K562 (cell line): ENCODE measurements around the gene TARBP2. TPM values are rescaled to one million over a fixed set of nuclear protein-coding genes. Genes with fewer than 3 reads are reported as not detected.

Source experiments
- ATAC-seq: fragments of 200-7000 bp; cut with Tn5 transposase; 3 replicates; pipeline ENCODE4 v1.9.1; 2020; ENCODE audit warnings: moderate library complexity
- BruUV-seq: library from RNA; stranded (reverse); fragments of 400-500 nt; replicated peaks from 2 replicates; lab custom pipeline; 2021; lab: Mats Ljungman, UMichigan
- CTCF ChIA-PET: fragments of 300-600 bp; formaldehyde crosslinking; extraction: SDS; loops from one replicate; lab custom pipeline; 2021; ENCODE audit warnings: low intra/inter-chr PET ratio; lab: Yijun Ruan, JAX
- POLR2A ChIA-PET: fragments of 300-600, 350-650 bp; sonication (Branson Sonifier 250); formaldehyde crosslinking; extraction: SDS; loops from one replicate; lab custom pipeline; 2021; ENCODE audit warnings: antibody characterized with exemption, inconsistent platforms; lab: Yijun Ruan, JAX
- DNase-seq, 4 experiments: peaks; one replicate each; pipeline versions ENCODE4 v3.0.0 to v3.0.0-alpha.2; 2011 to 2018; ENCODE audit warnings: low spot score in 3 of 4, mixed read lengths in 3 of 4; ENCODE audit errors: extremely low read depth in 1 of 4
- FAIRE-seq: peaks from 2 replicates; lab custom pipeline; 2011; peaks lifted over from hg19 to GRCh38; lab: Jason Lieb, UNC
- H2AFZ ChIP-seq: 2 replicates; pipeline ENCODE4 v1.6.0; 2011; ENCODE audit warnings: low read depth, low read length, control low read depth, inconsistent platforms
- H3K27ac ChIP-seq: fragments of 200-600 bp; 3 replicates; pipeline ENCODE4 v1.8.0; 2011; ENCODE audit warnings: low read depth, mild to moderate bottlenecking, control low read depth, inconsistent platforms, low read length, moderate library complexity, mixed read lengths; ENCODE audit errors: extremely low read depth
- H3K27me3 ChIP-seq, 2 experiments: fragments of 300-600 bp in 1 of 2; 2 replicates in 1 of 2; 3 replicates in 1 of 2; pipeline versions ENCODE4 v1.6.0 to v1.8.0; 2011; ENCODE audit warnings: inconsistent platforms in 2 of 2, low read length in 2 of 2, mild to moderate bottlenecking in 1 of 2, mixed read lengths in 1 of 2, moderate library complexity in 1 of 2; ENCODE audit not compliant: control insufficient read depth in 2 of 2, insufficient read depth in 2 of 2
- H3K36me3 ChIP-seq: fragments of 300-600 bp; 3 replicates; pipeline ENCODE4 v1.8.0; 2011; ENCODE audit warnings: mild to moderate bottlenecking, low read length, inconsistent platforms; ENCODE audit not compliant: control insufficient read depth, insufficient read depth
- H3K4me1 ChIP-seq, 2 experiments: fragments of 200-600 bp in 1 of 2; replicated peaks in 1 of 2; 2 replicates in 1 of 2; 3 replicates in 1 of 2; pipeline versions ENCODE4 v1.5.1 to v1.8.0; 2011; ENCODE audit warnings: inconsistent platforms in 2 of 2, low read length in 2 of 2, mild to moderate bottlenecking in 1 of 2, mixed read lengths in 1 of 2, moderate library complexity in 1 of 2; ENCODE audit not compliant: control insufficient read depth in 2 of 2, insufficient read depth in 2 of 2
- H3K4me2 ChIP-seq: 2 replicates; pipeline ENCODE4 v1.6.1; 2011; ENCODE audit warnings: low read length, control low read depth, inconsistent platforms, mixed read lengths; ENCODE audit not compliant: insufficient read depth
- H3K4me3 ChIP-seq: fragments of 200-600 bp; sonication (generic), shearing (Covaris generic); 2 replicates; pipeline ENCODE4 v1.5.1; 2016; ENCODE audit warnings: control low read depth, inconsistent platforms
- H3K79me2 ChIP-seq: fragments of 200-600 bp; 3 replicates; pipeline ENCODE4 v1.8.0; 2011; ENCODE audit warnings: low read length, inconsistent platforms; ENCODE audit not compliant: control insufficient read depth, insufficient read depth
- H3K9ac ChIP-seq, 2 experiments: 2 replicates each; pipeline versions ENCODE4 v1.6.0 to v1.6.1; 2011; ENCODE audit warnings: low read depth in 2 of 2, low read length in 2 of 2, control low read depth in 1 of 2, inconsistent platforms in 1 of 2, mild to moderate bottlenecking in 1 of 2, mixed read lengths in 1 of 2; ENCODE audit not compliant: insufficient read depth in 1 of 2
- H3K9me1 ChIP-seq: one replicate; pipeline ENCODE4 v1.6.0; 2011; ENCODE audit warnings: inconsistent platforms, mild to moderate bottlenecking, low read length, moderate library complexity; ENCODE audit not compliant: control insufficient read depth, insufficient read depth
- H3K9me3 ChIP-seq: replicated peaks from 2 replicates; pipeline ENCODE4 v1.5.1; 2011; ENCODE audit warnings: low read depth, low read length, inconsistent platforms; ENCODE audit not compliant: control insufficient read depth, insufficient read depth
- H4K20me1 ChIP-seq: replicated peaks from 2 replicates; pipeline ENCODE4 v1.6.1; 2011; ENCODE audit warnings: low read length, inconsistent platforms, mixed read lengths; ENCODE audit not compliant: control insufficient read depth, insufficient read depth
- CCNT2 ChIP-seq: IDR thresholded peaks from 2 replicates; pipeline ENCODE4 v1.6.1; 2011; ENCODE audit warnings: borderline replicate concordance, low read depth, mild to moderate bottlenecking, moderate library complexity, mixed read lengths, low read length; ENCODE audit not compliant: insufficient read length; ENCODE audit errors: extremely low read depth
- DMBX1 ChIP-seq: fragments of 250-450 bp; sonication (Bioruptor Pico); IDR thresholded peaks from 2 replicates; pipeline ENCODE4 v1.8.0; 2022; ENCODE audit warnings: inconsistent platforms, mild to moderate bottlenecking, moderate library complexity, borderline replicate concordance
- ETV6 ChIP-seq, 3 experiments: fragments of 150-350 bp in 1 of 3; sonication (generic) in 1 of 3; formaldehyde crosslinking in 1 of 3; IDR thresholded peaks; 2 replicates each; pipeline versions ENCODE4 v1.6.1 to v1.8.0; 2014 to 2022; ENCODE audit warnings: borderline replicate concordance in 2 of 3, low read depth in 2 of 3, antibody characterized with exemption in 1 of 3, low read length in 1 of 3, mild to moderate bottlenecking in 1 of 3, missing genetic modification reagents in 1 of 3
- FOS ChIP-seq: IDR thresholded peaks from 3 replicates; pipeline ENCODE4 v1.6.1; 2011; ENCODE audit not compliant: insufficient read length; ENCODE audit errors: extremely low read depth
- HOXB6 ChIP-seq: fragments of 250-450 bp; sonication (Bioruptor Pico); IDR thresholded peaks from 2 replicates; pipeline ENCODE4 v1.5.1; 2022; ENCODE audit warnings: mild to moderate bottlenecking, borderline replicate concordance
- KAT8 ChIP-seq: fragments of 450-650 bp; IDR thresholded peaks from 2 replicates; pipeline ENCODE4 v1.6.1; 2016; ENCODE audit warnings: low read depth, mild to moderate bottlenecking
- MAFF ChIP-seq: IDR thresholded peaks from 2 replicates; pipeline ENCODE4 v1.6.1; 2012; ENCODE audit warnings: low read length, improper control_type of control experiment
- MXI1 ChIP-seq: IDR thresholded peaks from 2 replicates; pipeline ENCODE4 v1.6.1; 2011; ENCODE audit warnings: low read depth, mild to moderate bottlenecking, improper control_type of control experiment, low read length
- PRPF4 ChIP-seq: fragments of 200-400 bp; formaldehyde crosslinking; IDR thresholded peaks from one replicate; pipeline ENCODE4 v1.6.1; 2017; ENCODE audit warnings: low read length, low read depth, mild to moderate bottlenecking; ENCODE audit not compliant: insufficient read depth, poor library complexity, severe bottlenecking
- SMARCA5 ChIP-seq: fragments of 450-650 bp; IDR thresholded peaks from 2 replicates; pipeline ENCODE4 v1.6.1; 2016
- SRSF7 ChIP-seq: fragments of 200-400 bp; formaldehyde crosslinking; optimal IDR thresholded peaks from 2 replicates; pipeline ENCODE3; 2017; ENCODE audit warnings: mild to moderate bottlenecking, low read depth, low read length
- WGBS: fragments of 100-300 bp; shearing (Covaris generic); methylation state at CpG from one replicate; pipeline ENCODE4 v1.1.6; 2016; ENCODE audit warnings: low coverage, mixed read lengths; ENCODE audit not compliant: insufficient coverage; ENCODE audit errors: missing lambda C conversion rate; 5-methylcytosine and 5-hydroxymethylcytosine counted together
- in situ Hi-C: fragments of 300-500 bp; cut with MboI; formaldehyde crosslinking; loops from 4 replicates; pipeline ENCODE4 v1.15.0; 2018; ENCODE audit warnings: inconsistent platforms, mixed read lengths
- intact Hi-C: fragments of 100-400 bp; cut with micrococcal nuclease; formaldehyde crosslinking; loops from 2 replicates; pipeline ENCODE4 v1.14.2; 2022
- polyA plus RNA-seq, 8 experiments: library from polyadenylated mRNA; depleted of rRNA in 4 of 8; stranded (reverse) in 5 of 8; unstranded in 3 of 8; fragments of >200 nt; fragmentation: Nextera tagmentation in 2 of 8; fragmentation: Illumina TruSeq in 1 of 8; extraction: Ambion mirVana in 2 of 8; extraction: Trizol in 1 of 8; gene quantifications; 2 replicates each; pipeline versions ENCODE4 v1.2.1 to v1.2.3, GENCODE V29; 2011 to 2014; ENCODE audit warnings: inconsistent platforms in 1 of 8, missing spikeins in 1 of 8
- total RNA-seq, 7 experiments: library from RNA; depleted of rRNA in 6 of 7; stranded (reverse); fragments of >200 nt in 6 of 7; fragmentation: Illumina TruSeq in 2 of 7; extraction: Trizol in 2 of 7; gene quantifications; 2 replicates each; pipeline versions ENCODE4 v1.2.1 to v1.2.3, GENCODE V29; 2011 to 2021; ENCODE audit warnings: low replicate concordance in 1 of 7
- TF ChIP-seq, protein P1 (sequence below), 3 experiments: fragments of 200-800 bp in 1 of 3; fragments of 250-450 bp in 1 of 3; fragments of 450-650 bp in 1 of 3; sonication (Bioruptor Pico) in 1 of 3; sonication (Bioruptor generic) in 1 of 3; formaldehyde crosslinking in 1 of 3; IDR thresholded peaks; 2 replicates each; pipeline versions ENCODE4 v1.6.1 to v1.8.0; 2016 to 2022; ENCODE audit warnings: mild to moderate bottlenecking in 2 of 3, missing genetic modification characterization in 2 of 3, missing compliant biosample characterization in 1 of 3, moderate library complexity in 1 of 3
- TF ChIP-seq, protein P2 (sequence below), 2 experiments: fragments of 450-650 bp in 1 of 2; IDR thresholded peaks; 2 replicates each; pipeline ENCODE4 v1.6.1; 2011 to 2017; ENCODE audit warnings: low read depth in 2 of 2, antibody characterized with exemption in 1 of 2, borderline replicate concordance in 1 of 2, low read length in 1 of 2, mild to moderate bottlenecking in 1 of 2, mixed read lengths in 1 of 2; ENCODE audit not compliant: control insufficient read depth in 1 of 2

TARBP2 gene
- total and polyA plus RNA-seq, 9 of the 15 experiments (the other 6 are each of a cell fraction or from before 2014, with no cell fraction given) = 5.6 to 69.0 (median 44.6) TPM

DNA sequence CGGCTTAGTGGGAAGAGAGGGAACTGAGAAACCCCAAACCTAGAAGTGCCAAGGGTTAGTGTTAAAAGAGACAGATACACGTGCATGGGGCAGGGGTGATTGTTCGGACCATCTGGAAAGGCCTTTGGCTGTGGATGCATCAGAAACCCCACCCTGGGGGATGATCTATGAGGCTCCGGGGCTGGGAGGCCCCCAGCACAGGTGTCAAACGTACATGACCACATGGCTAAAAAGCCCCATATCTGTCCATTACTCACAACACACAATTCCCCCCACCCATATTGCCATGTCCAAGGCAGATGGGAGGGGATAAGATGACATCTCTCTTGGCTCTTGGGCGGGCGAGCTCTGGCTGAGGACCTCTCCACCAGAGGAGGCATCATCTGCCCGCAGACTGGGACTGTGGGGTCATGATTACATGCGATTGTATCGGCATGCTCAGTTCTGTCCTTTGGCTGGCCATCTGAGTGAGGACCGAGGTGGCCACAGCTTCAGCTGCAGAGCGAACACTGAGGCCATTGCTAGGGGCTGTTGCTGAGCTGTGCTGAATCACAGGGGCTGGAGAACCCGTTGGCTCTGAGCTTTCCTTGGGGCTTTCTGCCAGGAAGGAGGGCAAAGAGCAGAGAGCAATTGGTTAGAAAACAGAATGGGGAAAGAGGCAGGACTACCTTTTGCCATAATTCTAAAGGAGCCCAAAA, 15.8 kb downstream of the TARBP2 start:
- in situ Hi-C loops (no loop called here), intact Hi-C loops (no loop called here)
- Histone ChIP-seq H4K20me1 (no peaks in the 10 kb centered on the region), H3K9ac (peak overlapping the region in 1 of 2 experiments; percentile 73; a peak in 1 of 4 replicates), H3K4me3 (no peak overlapping the region), H2AFZ (no peak overlapping the region), H3K27me3 (no peaks in the 10 kb centered on the region; a peak in 1 of 5 replicates), H3K79me2 (no peaks in the 10 kb centered on the region), H3K27ac (no peak overlapping the region), H3K9me3 (no peaks in the 10 kb centered on the region), H3K9me1 (no peaks in the 10 kb centered on the region), H3K36me3 (peaks cover 78% of the 10 kb centered on the region), H3K4me2 (no peak overlapping the region), H3K4me1 (no peaks in the 10 kb centered on the region)
- no TSS peak for BruUV-seq
- ATAC-seq = no peak
- CTCF ChIA-PET = interaction anchor here (0.6 kb wide), 1 partner anchor 255 kb away, joined by 3 read pairs; no protein-coding TSS in a partner anchor
- no peak for FAIRE-seq
- POLR2A ChIA-PET = interaction anchor here (0.9 to 2.0 kb wide), 3 partner anchors 8 to 172 kb away, joined by 3 to 6 read pairs (median 4); partner anchors contain the start of gene NPFF
- WGBS = 82% methylated on average over 13 of the region's 13 CpGs
- no peak for DNase-seq
- TF ChIP-seq MXI1 (no peak), DMBX1 (CRISPR knock-in tag) (no peak), SRSF7 (no peak), ETV6 (IDR thresholded peaks at IDR 0.05; ENCODE audit: borderline replicate concordance in 1 of 2, low read depth in 2 of 2, low read length in 1 of 2) (no peak), ETV6 (CRISPR knock-in tag; IDR thresholded peaks at IDR 0.05; ENCODE audit: borderline replicate concordance) (no peak), CCNT2 (no peak), PRPF4 (no peak), KAT8 (no peak), HOXB6 (CRISPR knock-in tag) (no peak), FOS (no peak), MAFF (no peak), SMARCA5 (no peak)
- TF ChIP-seq, protein P1, sequence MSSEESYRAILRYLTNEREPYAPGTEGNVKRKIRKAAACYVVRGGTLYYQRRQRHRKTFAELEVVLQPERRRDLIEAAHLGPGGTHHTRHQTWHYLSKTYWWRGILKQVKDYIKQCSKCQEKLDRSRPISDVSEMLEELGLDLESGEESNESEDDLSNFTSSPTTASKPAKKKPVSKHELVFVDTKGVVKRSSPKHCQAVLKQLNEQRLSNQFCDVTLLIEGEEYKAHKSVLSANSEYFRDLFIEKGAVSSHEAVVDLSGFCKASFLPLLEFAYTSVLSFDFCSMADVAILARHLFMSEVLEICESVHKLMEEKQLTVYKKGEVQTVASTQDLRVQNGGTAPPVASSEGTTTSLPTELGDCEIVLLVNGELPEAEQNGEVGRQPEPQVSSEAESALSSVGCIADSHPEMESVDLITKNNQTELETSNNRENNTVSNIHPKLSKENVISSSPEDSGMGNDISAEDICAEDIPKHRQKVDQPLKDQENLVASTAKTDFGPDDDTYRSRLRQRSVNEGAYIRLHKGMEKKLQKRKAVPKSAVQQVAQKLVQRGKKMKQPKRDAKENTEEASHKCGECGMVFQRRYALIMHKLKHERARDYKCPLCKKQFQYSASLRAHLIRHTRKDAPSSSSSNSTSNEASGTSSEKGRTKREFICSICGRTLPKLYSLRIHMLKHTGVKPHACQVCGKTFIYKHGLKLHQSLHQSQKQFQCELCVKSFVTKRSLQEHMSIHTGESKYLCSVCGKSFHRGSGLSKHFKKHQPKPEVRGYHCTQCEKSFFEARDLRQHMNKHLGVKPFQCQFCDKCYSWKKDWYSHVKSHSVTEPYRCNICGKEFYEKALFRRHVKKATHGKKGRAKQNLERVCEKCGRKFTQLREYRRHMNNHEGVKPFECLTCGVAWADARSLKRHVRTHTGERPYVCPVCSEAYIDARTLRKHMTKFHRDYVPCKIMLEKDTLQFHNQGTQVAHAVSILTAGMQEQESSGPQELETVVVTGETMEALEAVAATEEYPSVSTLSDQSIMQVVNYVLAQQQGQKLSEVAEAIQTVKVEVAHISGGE (CRISPR knock-in tag; IDR thresholded peaks at IDR 0.05) = no peak
- TF ChIP-seq, protein P2, sequence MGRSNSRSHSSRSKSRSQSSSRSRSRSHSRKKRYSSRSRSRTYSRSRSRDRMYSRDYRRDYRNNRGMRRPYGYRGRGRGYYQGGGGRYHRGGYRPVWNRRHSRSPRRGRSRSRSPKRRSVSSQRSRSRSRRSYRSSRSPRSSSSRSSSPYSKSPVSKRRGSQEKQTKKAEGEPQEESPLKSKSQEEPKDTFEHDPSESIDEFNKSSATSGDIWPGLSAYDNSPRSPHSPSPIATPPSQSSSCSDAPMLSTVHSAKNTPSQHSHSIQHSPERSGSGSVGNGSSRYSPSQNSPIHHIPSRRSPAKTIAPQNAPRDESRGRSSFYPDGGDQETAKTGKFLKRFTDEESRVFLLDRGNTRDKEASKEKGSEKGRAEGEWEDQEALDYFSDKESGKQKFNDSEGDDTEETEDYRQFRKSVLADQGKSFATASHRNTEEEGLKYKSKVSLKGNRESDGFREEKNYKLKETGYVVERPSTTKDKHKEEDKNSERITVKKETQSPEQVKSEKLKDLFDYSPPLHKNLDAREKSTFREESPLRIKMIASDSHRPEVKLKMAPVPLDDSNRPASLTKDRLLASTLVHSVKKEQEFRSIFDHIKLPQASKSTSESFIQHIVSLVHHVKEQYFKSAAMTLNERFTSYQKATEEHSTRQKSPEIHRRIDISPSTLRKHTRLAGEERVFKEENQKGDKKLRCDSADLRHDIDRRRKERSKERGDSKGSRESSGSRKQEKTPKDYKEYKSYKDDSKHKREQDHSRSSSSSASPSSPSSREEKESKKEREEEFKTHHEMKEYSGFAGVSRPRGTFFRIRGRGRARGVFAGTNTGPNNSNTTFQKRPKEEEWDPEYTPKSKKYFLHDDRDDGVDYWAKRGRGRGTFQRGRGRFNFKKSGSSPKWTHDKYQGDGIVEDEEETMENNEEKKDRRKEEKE (IDR thresholded peaks at IDR 0.05; ENCODE audit: borderline replicate concordance in 1 of 2, control insufficient read depth in 1 of 2, low read depth in 2 of 2, low read length in 1 of 2) = no peak
